NCI-H2196 treated with DMSO at 0.1 percent for 48 hours (cell line): Measurements from ENCODE around the gene GIT2.
"Not testable (repeated sequence)": the region's sequence is repeated elsewhere in the genome, so short reads cannot be mapped to it uniquely, and the experiment has no call there.

Experiments
- DNase-seq: peaks from one replicate; lab custom pipeline; 2025; ENCODE audit not compliant: unreplicated experiment; lab: John Stamatoyannopoulos, UW

The GIT2 gene

DNA sequence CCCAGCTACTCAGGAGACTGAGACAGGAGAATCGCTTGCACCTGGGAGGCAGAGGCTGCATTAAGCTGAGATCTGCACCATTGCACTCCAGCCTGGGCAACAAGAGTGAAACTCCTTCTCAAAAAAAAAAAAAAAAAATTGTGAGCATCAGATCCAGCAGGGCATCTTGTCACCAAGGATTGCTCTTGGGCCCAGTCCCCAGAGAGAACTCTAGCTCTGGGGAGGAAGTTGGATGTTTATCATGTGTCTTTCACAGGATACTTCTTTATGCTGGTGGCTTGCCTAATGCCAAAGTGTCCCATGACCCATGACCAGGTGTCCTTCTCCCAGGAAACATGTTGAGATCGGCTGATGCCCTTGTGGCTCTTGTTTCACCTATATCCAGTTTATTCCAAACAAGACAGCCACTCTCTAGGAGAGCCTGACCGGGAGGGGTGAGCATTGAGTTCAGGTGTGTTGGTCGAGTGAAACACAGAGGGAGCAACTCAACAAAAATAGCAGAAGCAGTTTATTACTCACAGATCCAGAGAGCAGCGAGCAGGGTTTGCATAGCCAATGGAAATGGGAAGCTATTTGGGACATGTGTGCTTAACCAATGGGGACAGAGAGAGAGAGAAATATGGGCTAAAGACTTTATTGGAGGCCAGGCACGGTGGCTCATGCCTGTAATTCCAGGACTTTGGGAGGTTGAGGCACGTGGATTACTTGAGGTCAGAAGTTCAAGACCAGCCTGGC, 102.7 kb downstream of the GIT2 start:
- DNase-seq, result no peak

DNA sequence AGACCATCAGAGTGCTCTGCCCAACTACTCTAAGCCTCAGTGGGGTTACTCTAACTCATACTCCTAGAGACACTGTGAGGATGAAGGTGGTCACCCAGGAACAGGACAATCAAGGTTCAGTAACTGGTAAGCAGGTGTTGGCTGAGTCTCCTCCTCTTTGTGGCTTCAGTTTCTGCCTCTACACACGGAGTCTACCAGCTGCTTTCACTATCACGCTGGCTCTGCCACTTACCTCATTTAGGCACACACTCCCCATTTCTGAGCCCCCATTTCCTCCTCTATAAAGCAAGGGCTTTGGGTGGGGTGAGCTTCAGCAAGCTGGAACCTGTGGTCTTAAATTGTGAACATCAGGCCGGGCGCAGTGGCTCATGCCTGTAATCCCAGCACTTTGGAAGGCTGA, 103.4 kb downstream of the GIT2 start:
- no peak for DNase-seq

DNA sequence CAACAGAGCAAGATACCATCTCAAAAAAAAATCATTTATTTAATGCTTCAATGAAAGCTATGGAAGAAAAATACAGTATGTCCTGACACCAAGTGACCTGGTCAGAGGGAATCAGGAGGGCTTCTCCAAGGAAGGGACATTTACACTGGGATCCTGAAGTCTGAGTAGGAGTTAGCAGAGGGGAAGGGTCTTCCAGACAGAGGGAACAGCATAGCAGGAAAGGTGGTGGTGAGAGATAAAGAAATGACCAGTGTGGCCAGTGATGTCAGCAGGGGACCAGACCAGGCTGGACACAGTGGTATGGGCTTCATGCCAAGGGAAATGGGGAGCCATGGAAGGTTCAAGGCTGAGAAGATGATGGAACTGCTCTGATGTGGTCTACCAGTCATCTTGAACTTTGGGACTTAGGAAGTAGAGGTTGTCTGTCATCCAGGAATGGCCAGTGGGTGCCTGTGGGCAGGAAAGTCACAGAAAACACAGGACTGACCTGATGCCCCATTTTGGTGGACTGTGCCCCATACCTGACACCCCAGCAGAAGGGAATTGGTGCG, 103.9 kb downstream of the GIT2 start:
- no peak for DNase-seq

DNA sequence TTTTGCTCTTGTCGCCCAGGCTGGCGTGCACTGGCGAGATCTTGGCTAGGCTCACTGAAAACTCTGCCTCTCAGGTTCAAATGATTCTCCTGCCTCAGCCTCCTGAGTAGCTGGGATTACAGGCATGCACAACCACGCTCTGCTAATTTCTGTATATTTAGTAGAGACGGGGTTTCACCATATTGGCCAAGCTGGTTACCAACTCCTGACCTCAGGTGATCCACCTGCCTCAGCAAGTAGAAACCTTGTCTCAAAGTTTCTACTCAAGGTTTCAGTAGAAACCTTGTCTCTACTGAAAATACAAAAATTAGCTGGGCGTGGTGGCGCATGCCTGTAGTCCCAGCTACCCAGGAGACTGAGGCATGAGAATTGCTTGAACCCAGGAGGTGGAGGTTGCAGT, 104.4 kb downstream of the GIT2 start:
- not testable (repeated sequence) for DNase-seq

DNA sequence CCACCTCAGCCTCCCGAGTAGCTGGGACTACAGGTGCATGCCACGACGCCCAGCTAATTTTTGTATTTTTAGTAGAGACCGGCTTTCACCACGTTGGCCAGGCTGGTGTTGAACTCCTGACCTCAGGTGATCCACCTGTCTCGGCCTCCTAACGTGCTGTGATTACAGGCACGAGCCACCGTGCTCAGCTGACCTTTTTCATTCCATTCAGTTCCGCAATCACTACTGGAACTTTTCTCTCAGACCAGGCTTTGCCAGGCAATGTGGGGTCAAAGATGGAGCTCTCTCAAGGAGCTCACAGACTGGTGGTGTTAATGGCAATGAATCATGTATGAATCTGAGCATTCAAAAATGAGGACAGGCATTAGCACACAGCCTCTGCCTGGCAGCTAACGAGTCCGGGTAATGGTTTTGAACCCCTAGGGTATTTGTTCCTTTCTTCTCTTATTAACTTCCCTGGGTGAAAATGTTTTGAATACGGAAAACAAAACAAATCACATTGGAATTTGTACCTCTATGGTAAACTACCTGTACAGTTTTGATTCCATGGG, 105.5 kb downstream of the GIT2 start:
- DNase-seq, result no peak

DNA sequence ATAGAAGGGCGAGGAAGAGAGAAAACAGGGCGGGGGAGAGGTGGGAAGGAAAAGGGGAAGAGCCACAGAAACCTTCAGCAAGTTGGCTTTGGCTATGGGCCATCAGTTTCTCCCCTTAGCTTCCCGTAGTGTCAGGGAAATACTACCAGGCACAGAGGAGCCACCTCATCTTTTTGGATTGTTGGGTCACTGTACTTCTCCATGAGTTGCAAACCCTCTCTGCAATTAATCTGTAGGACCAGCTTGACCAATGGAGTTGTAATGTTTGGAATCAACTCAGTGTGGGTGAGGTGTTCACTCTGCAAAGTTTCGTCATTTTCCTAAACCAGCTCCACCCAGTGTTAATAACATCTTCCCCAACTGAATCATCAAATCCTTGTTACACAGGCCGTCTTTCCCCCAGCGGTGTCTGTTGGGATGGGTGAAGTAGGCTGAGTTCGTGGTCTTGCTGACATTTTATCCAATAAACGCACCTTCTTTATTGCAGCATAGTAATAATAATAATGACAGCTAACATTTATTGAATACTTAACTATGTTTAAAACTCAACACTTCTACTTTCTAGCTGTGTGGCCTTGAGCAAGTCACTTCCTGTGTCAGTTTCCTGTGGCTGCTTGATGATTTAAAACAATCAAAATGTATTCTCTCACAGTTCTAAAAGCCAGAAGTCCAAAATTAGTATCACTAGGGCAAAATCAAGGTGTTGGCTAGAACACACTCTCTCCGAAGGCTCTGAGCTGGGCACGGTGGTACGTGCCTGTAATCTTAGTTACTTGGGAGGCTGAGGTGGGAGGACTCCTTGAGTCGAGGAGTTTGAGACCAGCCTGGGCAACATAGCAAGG, 107.8 kb downstream of the GIT2 start:
- DNase-seq, result no peak

DNA sequence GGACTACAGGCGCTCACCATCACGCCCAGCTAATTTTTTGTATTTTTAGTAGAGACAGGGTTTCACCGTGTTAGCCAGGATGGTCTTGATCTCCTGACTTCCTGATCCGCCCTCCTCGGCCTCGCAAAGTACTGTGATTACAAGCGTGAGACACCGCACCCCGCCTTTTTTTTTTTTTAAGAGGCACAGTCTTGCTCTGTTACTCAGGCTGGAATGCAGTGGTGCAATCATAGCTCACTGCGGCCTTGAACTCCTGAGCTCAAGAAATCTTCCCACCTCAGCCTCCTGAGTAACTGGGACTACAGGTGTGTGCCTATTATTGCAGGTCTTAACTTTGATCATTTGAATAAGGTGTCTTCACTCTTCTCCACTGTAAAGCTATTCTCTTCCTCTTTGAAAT, 110.6 kb downstream of the GIT2 start:
- no peak for DNase-seq

DNA sequence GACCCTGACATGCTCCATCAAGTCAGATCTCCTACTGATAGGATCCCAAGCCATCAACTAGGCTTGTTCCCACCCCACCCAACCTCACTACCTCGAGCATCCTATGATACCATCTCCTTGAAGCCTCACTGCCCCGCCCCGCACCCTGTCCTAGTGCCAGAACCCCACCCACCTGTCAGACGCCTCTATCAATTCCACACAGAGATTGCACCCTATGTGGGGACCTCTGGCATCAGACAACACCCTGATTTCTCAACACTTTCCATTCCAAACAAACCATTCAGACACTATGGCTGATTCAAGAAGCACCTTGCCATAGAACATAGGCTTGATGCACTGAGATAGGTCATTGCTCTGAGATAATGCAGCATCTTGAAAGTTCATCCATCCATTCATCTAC, 112.7 kb downstream of the GIT2 start:
- no peak for DNase-seq

DNA sequence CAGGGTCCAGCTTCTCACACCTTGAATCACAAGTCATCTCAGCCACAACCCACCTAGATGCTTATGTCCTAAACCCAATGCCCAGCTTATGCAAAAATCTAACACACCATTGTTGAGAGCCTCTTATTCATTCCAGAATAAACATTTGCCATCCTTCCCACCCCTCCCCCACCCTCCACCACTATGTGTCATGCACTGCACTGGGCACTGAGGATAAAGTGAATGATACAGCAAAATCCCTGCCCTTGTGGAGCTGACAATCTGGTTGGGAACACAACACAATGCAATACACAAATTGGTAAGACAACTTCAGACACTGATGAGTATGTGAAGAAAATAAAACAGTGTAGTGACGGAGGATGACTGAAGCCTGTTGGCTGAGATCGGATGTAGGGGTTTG, 114.4 kb downstream of the GIT2 start:
- no peak for DNase-seq

DNA sequence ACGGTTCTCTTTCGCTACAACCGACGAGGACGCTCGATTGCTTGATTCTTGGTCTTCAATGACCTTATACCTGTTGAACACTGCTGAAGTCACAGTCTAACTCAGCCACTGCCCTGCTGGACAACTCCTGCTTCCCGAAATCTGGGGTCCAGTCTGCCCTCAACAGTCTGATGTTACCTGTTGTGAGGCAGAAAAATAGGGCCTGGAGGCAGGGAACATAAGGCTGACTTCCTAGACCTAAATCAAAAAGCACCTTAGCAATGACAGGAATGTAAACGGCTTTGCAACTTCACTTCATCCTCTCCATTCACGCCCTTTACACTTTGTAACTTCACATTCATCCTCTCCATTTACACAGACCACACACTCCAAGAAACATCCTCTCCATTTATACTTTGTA, 115.2 kb downstream of the GIT2 start:
- no peak for DNase-seq

DNA sequence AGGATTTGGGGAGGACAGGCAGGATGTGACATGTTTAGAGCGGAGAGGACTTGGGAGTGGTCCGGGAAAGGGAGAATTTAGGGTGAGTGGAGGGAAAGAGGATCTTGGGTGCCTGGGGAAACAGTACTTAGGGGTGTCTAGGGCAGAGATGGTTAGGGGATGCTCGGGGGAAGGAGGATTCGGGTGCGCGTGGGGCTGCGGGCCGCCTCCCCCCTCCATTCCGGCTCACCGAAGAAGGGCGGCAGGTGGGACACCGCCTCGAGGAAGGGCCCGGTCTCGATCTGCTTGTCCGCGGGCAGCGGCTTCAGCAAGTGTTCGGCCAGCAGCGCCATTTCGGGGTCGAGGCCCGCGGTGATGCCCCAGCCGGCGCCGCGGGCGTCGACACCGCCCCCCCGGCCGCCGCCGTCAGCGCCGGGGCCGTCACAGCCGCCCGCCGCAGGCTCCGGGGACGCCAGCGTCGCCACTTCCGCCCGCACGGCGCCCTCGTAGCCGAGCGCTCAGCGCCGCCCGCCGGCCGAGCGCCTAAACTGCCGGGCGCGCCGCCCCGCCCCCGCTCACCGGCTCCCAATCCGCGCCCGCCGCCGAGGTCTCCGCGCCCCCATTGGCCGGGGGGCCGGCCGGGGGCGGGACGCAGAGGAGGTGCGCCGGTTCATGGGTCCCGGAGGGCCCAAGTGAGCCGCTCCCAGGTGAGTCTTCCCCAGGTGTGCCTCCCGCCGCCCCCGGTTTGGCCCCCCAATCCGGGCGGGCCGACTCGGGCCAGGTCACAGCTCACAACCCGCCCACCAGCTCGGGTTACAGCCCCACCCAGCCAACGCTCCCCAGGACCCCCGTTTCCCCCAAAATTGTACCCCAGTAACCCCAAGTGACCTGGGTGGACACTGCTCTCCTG, 115.9 kb downstream of the GIT2 start, which contains the start of gene GLTP:
GLTP (minus strand) TSS at position 499 of the 889 bp plus-strand sequence; CDS start at position 332, 167 bp downstream.
- peak; percentile 78 for DNase-seq
